ENCODE results near the gene GRIA4.

GRIA4 gene

DNA sequence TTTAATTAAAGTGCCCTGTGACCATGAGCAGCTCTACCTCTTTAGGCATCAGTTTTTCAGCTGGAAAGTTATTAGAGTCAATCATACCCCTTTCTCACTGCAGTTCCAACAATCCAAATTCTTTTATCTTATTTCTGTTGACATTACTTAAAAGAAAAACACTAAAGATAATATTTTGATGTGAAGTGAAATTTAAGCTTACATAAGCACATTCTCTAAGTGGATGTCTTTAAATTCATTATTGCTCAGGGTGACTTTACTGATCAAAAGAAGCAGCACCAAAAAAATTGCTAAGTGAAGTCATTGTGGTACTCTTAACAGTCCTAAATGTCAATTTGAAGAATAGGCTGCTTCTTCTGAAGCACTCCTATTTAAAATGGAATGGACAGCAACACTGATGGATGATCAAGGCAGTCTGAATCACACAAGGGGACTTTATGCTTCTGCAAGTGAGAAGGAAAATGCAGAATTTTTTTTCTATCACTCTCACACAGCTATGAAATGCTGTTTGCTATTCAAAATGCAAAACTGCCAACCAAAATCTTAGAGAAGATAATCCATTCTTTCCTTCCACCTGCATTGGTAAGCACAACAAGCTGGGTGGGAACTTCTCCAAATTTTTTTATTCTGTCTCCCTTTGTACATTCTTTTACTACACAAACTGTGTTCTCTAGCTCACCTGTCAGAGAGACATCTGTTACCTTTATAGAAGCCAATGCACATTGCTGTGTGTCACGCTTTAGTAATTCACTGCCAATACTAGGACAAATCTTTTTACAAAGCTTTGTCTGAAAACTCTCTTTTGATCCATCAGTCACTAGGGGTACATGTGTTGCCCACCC lies 179.9 kb downstream of the GRIA4 start:
- DNase-seq (ENCODE audit: low read depth), result no peak

DNA sequence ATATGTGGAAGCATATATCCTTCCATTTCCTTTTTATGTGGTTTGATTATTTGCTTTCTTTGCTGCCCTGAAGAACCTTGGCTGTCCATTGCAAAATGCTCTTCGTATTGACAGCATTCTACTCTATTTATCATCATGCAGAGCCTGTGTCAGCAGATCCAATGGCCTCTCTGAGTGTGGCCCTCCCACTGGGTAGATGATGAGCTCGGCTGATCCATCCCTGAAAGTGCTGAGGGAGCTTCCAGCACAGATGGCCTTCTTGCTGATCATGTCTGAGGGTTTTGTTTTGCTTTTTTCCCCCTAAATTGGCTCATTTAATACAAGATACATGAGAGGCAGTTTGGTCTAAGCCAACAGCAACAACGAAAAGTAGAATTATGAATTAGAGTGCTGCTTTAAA lies 181.0 kb downstream of the GRIA4 start:
- no peak for DNase-seq (ENCODE audit: low read depth)

DNA sequence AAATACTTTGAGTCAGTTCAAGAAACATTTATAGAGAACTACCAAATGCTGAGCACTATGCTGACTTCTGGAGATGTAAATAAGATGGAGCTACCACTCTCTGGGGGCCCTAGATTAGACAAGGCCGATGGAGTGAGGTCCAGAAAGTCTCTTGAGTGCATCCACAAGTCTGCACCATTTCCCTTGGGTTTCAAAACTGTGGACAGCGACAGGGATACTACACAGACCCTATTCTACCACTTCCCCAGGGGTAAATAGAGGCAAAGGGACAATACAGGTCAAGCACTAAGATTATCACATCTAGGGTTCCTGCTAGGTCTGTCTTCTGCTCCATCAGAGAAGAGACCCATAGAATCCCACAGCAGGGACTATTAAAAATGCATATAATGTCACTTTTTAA lies 183.2 kb downstream of the GRIA4 start:
- no peak for DNase-seq (ENCODE audit: low read depth)

- DNase-seq (ENCODE audit: low read depth), result no peak
Observed at GRCh38 chr11:105799263-105799662, 189.4 kb downstream of the GRIA4 start.

GRCh38 chr11:105799728-105800462 lies 190.0 kb downstream of the GRIA4 start:
- no peak for DNase-seq (ENCODE audit: low read depth)

GRCh38 chr11:105802390-105802789 lies 192.5 kb downstream of the GRIA4 start:
- no peak for DNase-seq (ENCODE audit: low read depth)

DNA sequence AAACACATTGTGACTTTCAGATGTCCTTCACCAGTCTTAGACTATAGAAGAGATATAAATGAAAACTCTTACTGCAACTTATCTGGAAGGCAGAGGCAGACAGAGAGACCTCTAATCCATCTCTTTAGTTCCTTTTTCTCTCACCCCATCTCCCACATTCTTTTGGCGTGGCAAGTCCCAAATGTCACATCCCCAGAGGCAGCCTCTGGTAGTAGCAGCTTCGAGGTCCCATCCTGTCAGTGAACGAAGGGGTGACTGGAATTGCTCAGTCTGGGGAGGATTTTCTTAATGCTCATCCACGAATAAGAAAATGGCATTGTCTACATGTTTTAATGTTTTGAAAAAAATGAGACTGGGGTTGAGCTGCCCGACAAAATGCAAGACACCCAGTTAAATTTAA lies 201.4 kb downstream of the GRIA4 start:
- no peak for DNase-seq (ENCODE audit: low read depth)

DNA sequence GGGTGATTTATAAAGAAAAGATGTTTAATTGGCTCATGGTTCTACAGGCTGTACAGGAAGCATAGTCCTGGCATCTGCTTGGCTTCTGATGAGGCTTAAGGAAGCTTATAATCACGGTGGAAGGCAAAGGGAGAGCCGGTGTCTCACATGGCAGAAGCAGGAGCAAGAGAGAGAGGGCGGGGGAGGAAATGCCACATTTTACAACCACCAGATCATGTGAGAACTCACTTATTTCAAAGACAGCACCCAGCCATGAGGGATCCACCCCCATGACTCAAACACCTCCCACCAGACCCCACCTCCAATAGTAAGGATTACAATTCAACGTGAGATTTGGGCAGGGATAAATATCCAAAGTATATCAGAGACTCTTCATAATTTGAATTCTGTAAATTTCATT lies 211.5 kb downstream of the GRIA4 start:
- DNase-seq (ENCODE audit: low read depth), result no peak

DNA sequence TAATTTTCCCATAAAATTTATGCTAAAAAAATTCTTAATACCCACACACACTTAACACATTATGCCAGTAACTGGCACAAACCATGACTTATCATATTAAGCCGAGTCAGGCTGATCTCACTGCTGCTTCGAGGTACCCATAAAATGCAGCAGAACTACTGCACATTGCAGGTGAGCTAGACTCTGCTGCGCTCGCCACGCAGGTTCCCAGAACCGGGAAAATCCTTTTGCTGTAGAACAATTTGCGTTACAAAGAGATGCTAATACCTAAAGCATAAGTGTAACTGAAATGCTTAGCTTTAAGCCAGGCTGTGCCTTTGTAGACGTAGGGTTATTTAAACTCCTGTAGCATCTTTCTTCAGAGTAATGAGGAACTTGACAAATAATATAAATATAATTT lies 211.9 kb downstream of the GRIA4 start:
- no peak for DNase-seq (ENCODE audit: low read depth)

- DNase-seq (ENCODE audit: low read depth), result no peak
Observed at GRCh38 chr11:105823495-105824033, 213.7 kb downstream of the GRIA4 start.

GRCh38 chr11:105824457-105825013 lies 214.7 kb downstream of the GRIA4 start:
- no peak for DNase-seq (ENCODE audit: low read depth)

DNA sequence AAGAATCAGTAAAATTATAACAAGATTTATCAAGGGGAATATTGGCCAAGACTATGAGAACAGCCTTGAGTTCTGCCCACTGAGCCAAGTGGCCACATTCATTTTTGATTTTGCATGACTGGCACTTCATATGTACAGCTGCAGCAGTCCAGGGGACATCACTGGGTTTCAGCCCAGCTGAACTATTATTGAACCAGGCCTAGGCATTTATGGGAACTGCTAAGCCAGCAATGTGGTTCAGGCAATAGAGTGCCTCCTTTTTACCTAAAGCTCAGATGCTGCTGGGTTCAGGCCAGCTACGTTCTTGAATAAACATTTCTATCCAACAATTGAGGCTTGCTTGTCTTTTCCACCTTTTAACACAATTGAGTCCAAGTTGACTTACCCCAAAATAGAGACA lies 215.3 kb downstream of the GRIA4 start:
- no peak for DNase-seq (ENCODE audit: low read depth)

- DNase-seq (ENCODE audit: low read depth), result no peak
Observed at GRCh38 chr11:105827906-105828305, 218.0 kb downstream of the GRIA4 start.

DNA sequence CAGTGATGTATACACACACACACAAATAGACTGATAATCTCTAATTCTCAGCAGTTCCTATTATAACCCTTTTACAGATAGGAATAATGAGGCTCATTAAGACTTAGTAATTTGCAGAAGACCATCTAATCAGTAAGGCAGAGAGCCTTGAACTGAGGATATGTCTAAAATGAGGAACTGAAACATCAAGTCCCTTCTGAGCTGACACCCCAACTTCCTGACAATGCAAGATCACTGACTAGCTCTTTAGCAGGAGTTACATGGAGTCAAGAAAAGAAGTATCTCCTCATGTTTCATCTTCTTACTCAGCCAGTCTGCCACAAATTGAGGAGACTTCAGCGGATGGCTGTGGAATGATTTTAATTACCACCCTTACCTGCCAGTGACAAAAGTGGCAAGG lies 219.2 kb downstream of the GRIA4 start:
- no peak for DNase-seq (ENCODE audit: low read depth)

DNA sequence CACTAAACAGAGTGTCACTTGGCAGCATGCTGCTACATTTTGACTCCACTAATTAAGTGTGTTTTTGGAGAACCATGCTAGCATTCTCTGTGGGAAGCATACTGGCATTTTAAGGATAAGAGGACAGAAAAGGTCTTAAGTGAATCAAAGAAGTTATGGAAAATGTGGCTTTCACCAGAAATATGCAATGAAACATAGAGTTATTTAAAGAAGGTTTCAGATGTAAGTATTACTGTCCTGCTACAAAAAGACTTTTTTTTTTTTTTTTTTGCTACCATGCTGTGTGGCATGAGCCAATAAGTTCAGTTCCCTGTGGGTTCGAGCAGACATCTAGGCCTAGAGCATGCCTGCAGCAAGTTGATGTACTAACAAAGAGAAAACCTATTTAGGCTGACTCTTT lies 224.6 kb downstream of the GRIA4 start:
- no peak for DNase-seq (ENCODE audit: low read depth)

DNA sequence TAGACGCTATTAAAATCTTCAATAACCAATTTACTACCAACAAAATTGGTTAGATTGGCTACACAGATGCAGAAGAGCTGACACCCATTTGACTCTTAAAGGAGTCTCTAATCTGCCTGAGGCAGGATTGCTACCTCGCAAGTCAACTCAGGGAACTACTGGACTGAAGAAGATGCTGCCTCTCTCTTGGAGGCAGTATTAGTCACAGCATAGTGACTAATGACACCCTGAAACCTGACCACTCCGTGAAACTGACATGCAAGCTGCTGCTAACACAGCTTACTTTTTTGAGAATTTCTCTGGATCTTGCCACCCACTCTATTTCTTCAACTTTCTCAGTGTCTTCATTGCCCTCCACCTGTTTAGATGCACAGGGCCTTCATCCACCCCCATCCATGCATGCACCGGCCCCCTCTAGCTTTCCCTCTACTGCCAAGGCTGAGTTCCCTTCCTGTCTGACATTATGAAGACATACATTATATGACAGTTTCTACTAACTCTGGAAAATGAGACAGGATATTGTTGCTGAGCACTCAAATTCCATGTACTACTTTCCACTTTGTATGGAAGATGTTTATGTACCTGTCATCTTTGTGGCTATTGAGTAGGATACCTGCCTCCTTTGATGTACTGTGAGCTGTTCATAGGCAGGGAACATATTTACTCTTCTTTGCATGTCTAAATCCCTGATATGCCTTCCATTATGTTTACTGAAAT lies 229.0 kb downstream of the GRIA4 start:
- no peak for DNase-seq (ENCODE audit: low read depth)

DNA sequence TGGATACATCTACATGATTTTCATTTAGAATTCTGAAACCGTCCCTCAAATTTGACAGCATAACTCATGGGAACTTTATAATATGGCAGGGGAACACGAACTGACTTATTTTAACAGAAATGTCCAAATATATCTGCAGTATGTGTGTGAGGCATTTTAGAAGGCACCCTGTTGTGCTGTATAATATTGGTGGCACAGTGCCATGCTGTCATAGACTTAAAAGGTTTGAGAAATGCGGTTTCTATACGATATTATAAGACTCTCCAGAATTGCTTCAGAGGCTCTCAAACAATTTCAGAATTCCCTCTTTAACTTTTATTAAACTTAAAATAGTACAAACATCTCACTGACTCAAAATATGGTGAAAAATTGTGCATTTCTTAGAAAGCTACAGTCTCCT lies 230.5 kb downstream of the GRIA4 start:
- DNase-seq (ENCODE audit: low read depth), result no peak

DNA sequence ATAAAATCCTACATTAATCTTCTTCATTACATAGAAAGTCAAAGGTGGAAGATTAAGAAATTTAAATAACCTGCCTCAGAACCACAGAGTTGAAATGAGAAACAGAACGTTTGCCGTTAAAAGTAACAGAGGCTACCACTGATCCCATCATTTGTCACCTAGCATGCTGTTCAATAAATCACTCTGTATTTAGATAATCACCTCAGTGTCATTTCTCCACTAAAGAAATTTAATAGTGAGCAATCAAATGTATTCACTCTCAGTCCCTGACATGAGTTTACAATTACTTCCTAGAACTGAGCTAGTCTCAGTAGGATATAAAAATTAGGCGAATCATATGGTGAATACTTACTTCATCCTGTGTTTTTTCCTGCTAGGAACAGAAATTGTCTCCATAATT lies 242.5 kb downstream of the GRIA4 start:
- no peak for DNase-seq (ENCODE audit: low read depth)

- DNase-seq (ENCODE audit: low read depth), result no peak
Observed at GRCh38 chr11:105854269-105854668, 244.4 kb downstream of the GRIA4 start.

DNA sequence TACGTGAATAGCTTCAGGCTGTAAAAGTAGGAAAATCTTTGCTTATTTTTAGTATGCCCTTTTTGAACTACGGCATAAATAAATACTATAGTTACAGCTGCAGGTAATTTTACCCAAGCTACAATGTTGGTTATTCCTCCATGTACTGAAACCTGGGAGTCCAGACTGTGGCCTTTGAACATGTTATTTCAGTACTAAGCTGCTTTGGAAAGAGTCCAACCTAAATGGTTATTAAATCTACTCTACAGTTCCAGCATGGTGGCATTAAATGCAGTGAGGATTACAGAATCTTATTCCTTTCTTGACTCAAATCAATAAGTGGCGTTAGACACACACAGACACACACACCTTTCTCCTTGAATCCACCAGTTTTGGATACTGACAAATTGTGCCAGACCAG lies 247.1 kb downstream of the GRIA4 start:
- no peak for DNase-seq (ENCODE audit: low read depth)

DNA sequence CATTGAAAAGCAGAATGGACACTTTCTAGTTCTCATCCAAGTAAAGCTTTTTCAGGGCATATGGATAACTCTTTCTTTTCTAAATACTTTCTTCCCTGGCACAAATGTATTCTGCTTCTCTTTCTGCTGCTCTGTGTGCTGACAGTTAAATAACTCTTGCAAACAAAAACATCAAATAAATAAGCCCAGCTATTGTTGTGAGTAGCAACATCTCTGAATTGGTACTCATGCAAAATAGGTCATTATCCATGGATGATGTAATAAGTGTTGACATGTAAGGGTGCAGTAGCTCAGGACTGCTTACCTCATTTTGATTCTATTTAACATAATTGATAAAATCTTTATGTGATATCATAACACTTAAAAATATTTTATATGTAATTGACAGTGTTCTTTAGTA lies 247.9 kb downstream of the GRIA4 start:
- DNase-seq (ENCODE audit: low read depth), result no peak

GRCh38 chr11:105858841-105859240 lies 249.0 kb downstream of the GRIA4 start:
- DNase-seq (ENCODE audit: low read depth), result no peak
